Measurements from ENCODE around the gene ATG9A. TPM values are rescaled to one million over a fixed set of nuclear protein-coding genes. Genes with fewer than 3 reads are reported as not detected.

ATG9A gene
- total and polyA plus RNA-seq, 12 donors, result 14.1 to 103 (median 76.4) TPM

- 86 to 88% methylated on average over 16 of the region's 16 CpGs for WGBS, 2 donors
- intact Hi-C loops (cut with DNase I), result loop anchor here in 4 of 10 donors (5.0 to 10.0 kb wide), 3 partner anchors 35 to 212 kb away; partner anchors contain the start of genes DNPEP (in 2 of the 4) and ZFAND2B (in 1 of the 4)
- Histone ChIP-seq H3K4me3 (no peak overlapping the region), H3K9me3 (no peaks in the 10 kb centered on the region), H3K4me1 (peaks cover 4 to 45% (median 27%) of the 10 kb centered on the region in 9 donors), H3K36me3 (peaks cover 0 to 40% (median 28%) of the 10 kb centered on the region in 9 donors), H3K27me3 (no peaks in the 10 kb centered on the region), H3K27ac (peak overlapping the region in 1 of 10 donors; percentile 72)
- no peak for TF ChIP-seq CTCF (IDR thresholded peaks at IDR 0.05)
- ATAC-seq, result no peak
- DNase-seq, result no peak
These were observed 56.9 kb downstream of the ATG9A start for GRCh38 chr2:219172231-219173154.

GRCh38 chr2:219171231-219171651 lies 58.2 kb downstream of the ATG9A start:
- ATAC-seq (peak; percentile 27 to 77 (median 64)), DNase-seq (peak in 1 of 2 donors; percentile 48)
- no peaks in the 10 kb centered on the region for H3K9me3 ChIP-seq
- no peaks in the 10 kb centered on the region for H3K27me3 ChIP-seq
- H3K4me3 ChIP-seq, result no peak overlapping the region
- intact Hi-C loops (cut with DNase I), result loop anchor here in 4 of 10 donors (5.0 to 10.0 kb wide), 3 partner anchors 36 to 214 kb away; partner anchors contain the start of genes DNPEP (in 2 of the 4) and ZFAND2B (in 1 of the 4)
- H3K27ac ChIP-seq, result peak overlapping the region in 8 of 10 donors; percentile 26 to 72 (median 48)
- 27 to 34% methylated on average over 6 of the region's 6 CpGs for WGBS, 2 donors
- peaks cover 4 to 38% (median 23%) of the 10 kb centered on the region in 9 donors for H3K4me1 ChIP-seq
- TF ChIP-seq CTCF (IDR thresholded peaks at IDR 0.05), result peak; percentile 51 to 77 (median 69)
- peaks cover 0 to 40% (median 28%) of the 10 kb centered on the region in 9 donors for H3K36me3 ChIP-seq

GRCh38 chr2:219169930-219170654 lies 59.3 kb downstream of the ATG9A start, which contains the start of gene SLC23A3:
TSS of gene SLC23A3 (minus strand) at chr2:219170029. CDS start at chr2:219169984, 45 bp downstream.
- Histone ChIP-seq H3K36me3 (peaks cover 0 to 37% (median 24%) of the 10 kb centered on the region in 9 donors), H3K4me3 (no peak within 1 kb of the TSS), H3K4me1 (peaks cover 0 to 26% (median 13%) of the 10 kb centered on the region in 9 donors), H3K9me3 (no peaks in the 10 kb centered on the region), H3K27ac (peak within 1 kb of the TSS in 4 of 10 donors; percentile 49 to 72 (median 56)), H3K27me3 (no peaks in the 10 kb centered on the region)
- ATAC-seq (no peak), DNase-seq (no peak)
- WGBS, 2 donors, result 93 to 98% methylated on average over 10 of the region's 10 CpGs
- TF ChIP-seq CTCF (IDR thresholded peaks at IDR 0.05), result no peak
- intact Hi-C loops (cut with DNase I), result loop anchor here in 4 of 10 donors (5.0 to 10.0 kb wide), 3 partner anchors 37 to 215 kb away; partner anchors contain the start of genes DNPEP (in 3 of the 4) and ZFAND2B (in 1 of the 4)

Other genes with a start within 250 kb of the ATG9A start
- not detected for gene FEV, start 244.5 kb downstream of the ATG9A start, total RNA-seq
- not detected for gene FEV, start 244.5 kb downstream of the ATG9A start, polyA plus RNA-seq
- not detected for gene CRYBA2, start 236.2 kb downstream of the ATG9A start, total RNA-seq
- not detected for gene CRYBA2, start 236.2 kb downstream of the ATG9A start, polyA plus RNA-seq
- gene CFAP65, start 188.1 kb downstream of the ATG9A start, total RNA-seq, result not detected
- gene CFAP65, start 188.1 kb downstream of the ATG9A start, polyA plus RNA-seq, result not detected
- under 1 TPM in 1 of 10 donors, not detected in 9; 0.16 TPM for gene IHH, start 168.7 kb downstream of the ATG9A start, total RNA-seq
- gene IHH, start 168.7 kb downstream of the ATG9A start, polyA plus RNA-seq, result under 1 TPM in 1 of 2 donors, not detected in 1; 0.03 TPM
- 10 to 100 TPM in 1 of 10 donors, 1 to 10 TPM in 9; 4.7 to 12.0 (median 7.1) TPM for gene NHEJ1, start 68.8 kb downstream of the ATG9A start, total RNA-seq
- 1 to 10 TPM; 3.8 to 9.6 TPM for gene NHEJ1, start 68.8 kb downstream of the ATG9A start, polyA plus RNA-seq
- 1 to 10 TPM in 2 of 10 donors, under 1 TPM in 8; 0.30 to 2.1 (median 0.47) TPM for gene SLC23A3, start 59.6 kb downstream of the ATG9A start, total RNA-seq
- gene SLC23A3, start 59.6 kb downstream of the ATG9A start, polyA plus RNA-seq, result 1 to 10 TPM in 1 of 2 donors, under 1 TPM in 1; 0.28 to 1.8 TPM
- 10 to 100 TPM; 52.5 to 80.6 (median 63.6) TPM for gene CNPPD1, start 52.7 kb downstream of the ATG9A start, total RNA-seq
- 10 to 100 TPM; 35.5 to 84.7 TPM for gene CNPPD1, start 52.7 kb downstream of the ATG9A start, polyA plus RNA-seq
- gene RETREG2, start 51.4 kb downstream of the ATG9A start, total RNA-seq, result 10 to 100 TPM; 24.1 to 47.3 (median 30.6) TPM
- 10 to 100 TPM; 11.3 to 39.0 TPM for gene RETREG2, start 51.4 kb downstream of the ATG9A start, polyA plus RNA-seq
- 10 to 100 TPM; 11.5 to 19.2 (median 16.4) TPM for gene ZFAND2B, start 22.9 kb downstream of the ATG9A start, total RNA-seq
- gene ZFAND2B, start 22.9 kb downstream of the ATG9A start, polyA plus RNA-seq, result 10 to 100 TPM; 22.1 to 40.8 TPM
- 10 to 100 TPM in 9 of 10 donors, 1 to 10 TPM in 1; 9.8 to 31.0 (median 14.8) TPM for gene ABCB6, start 10.7 kb downstream of the ATG9A start, total RNA-seq
- 10 to 100 TPM; 31.0 to 34.0 TPM for gene ABCB6, start 10.7 kb downstream of the ATG9A start, polyA plus RNA-seq
- gene ANKZF1, start 170 bp upstream of the ATG9A start, total RNA-seq, result 10 to 100 TPM; 16.4 to 36.8 (median 25.5) TPM
- 10 to 100 TPM; 12.7 to 44.7 TPM for gene ANKZF1, start 170 bp upstream of the ATG9A start, polyA plus RNA-seq
- gene GLB1L, start 15.8 kb upstream of the ATG9A start, total RNA-seq, result 1 to 10 TPM; 1.6 to 5.2 (median 2.6) TPM
- 1 to 10 TPM; 1.5 to 2.1 TPM for gene GLB1L, start 15.8 kb upstream of the ATG9A start, polyA plus RNA-seq
- 10 to 100 TPM; 14.6 to 23.1 (median 19.7) TPM for gene STK16, start 15.8 kb upstream of the ATG9A start, total RNA-seq
- 10 to 100 TPM; 12.9 to 26.7 TPM for gene STK16, start 15.8 kb upstream of the ATG9A start, polyA plus RNA-seq
- gene TUBA4B, start 23.6 kb upstream of the ATG9A start, total RNA-seq, result not detected
- not detected for gene TUBA4B, start 23.6 kb upstream of the ATG9A start, polyA plus RNA-seq
- gene TUBA4A, start 24.3 kb upstream of the ATG9A start, total RNA-seq, result 100 to 1,000 TPM in 7 of 10 donors, 10 to 100 TPM in 3; 76.0 to 245 (median 145) TPM
- 100 to 1,000 TPM in 1 of 2 donors, 10 to 100 TPM in 1; 61.0 to 341 TPM for gene TUBA4A, start 24.3 kb upstream of the ATG9A start, polyA plus RNA-seq
- 10 to 100 TPM; 55.6 to 87.6 (median 83.1) TPM for gene DNAJB2, start 49.7 kb upstream of the ATG9A start, total RNA-seq
- gene DNAJB2, start 49.7 kb upstream of the ATG9A start, polyA plus RNA-seq, result 100 to 1,000 TPM in 1 of 2 donors, 10 to 100 TPM in 1; 76.9 to 148 TPM
- under 1 TPM in 6 of 10 donors, not detected in 4; 0.26 to 0.51 (median 0.31) TPM for gene PTPRN, start 79.8 kb upstream of the ATG9A start, total RNA-seq
- gene PTPRN, start 79.8 kb upstream of the ATG9A start, polyA plus RNA-seq, result under 1 TPM in 1 of 2 donors, not detected in 1; 0.09 TPM
- not detected for gene RESP18, start 103.1 kb upstream of the ATG9A start, total RNA-seq
- gene RESP18, start 103.1 kb upstream of the ATG9A start, polyA plus RNA-seq, result not detected
- 100 to 1,000 TPM in 1 of 10 donors, 10 to 100 TPM in 9; 56.1 to 110 (median 74.0) TPM for gene DNPEP, start 158.3 kb upstream of the ATG9A start, total RNA-seq
- gene DNPEP, start 158.3 kb upstream of the ATG9A start, polyA plus RNA-seq, result 10 to 100 TPM; 56.3 to 68.5 TPM
- gene DES, start 188.7 kb upstream of the ATG9A start, total RNA-seq, result over 10,000 TPM; 12,560 to 18,019 (median 15,816) TPM
- over 10,000 TPM; 13,697 to 18,010 TPM for gene DES, start 188.7 kb upstream of the ATG9A start, polyA plus RNA-seq
- gene SPEG, start 205.2 kb upstream of the ATG9A start, total RNA-seq, result 100 to 1,000 TPM in 9 of 10 donors, 10 to 100 TPM in 1; 97.2 to 151 (median 120) TPM
- 100 to 1,000 TPM in 1 of 2 donors, 10 to 100 TPM in 1; 62.9 to 130 TPM for gene SPEG, start 205.2 kb upstream of the ATG9A start, polyA plus RNA-seq